Temporal lobe (tissue), 2 donors: ENCODE data around the gene HELZ. TPM values are rescaled to one million over a fixed set of nuclear protein-coding genes. Genes with fewer than 3 reads are reported as not detected.

ENCODE experiments used
- small RNA-seq: library from RNA; depleted of rRNA; stranded (forward); fragments of <200 nt; gene quantifications from one replicate; pipeline ENCODE3, GENCODE V24; 2014; ENCODE audit warnings: low replicate concordance
- total RNA-seq: library from RNA; depleted of rRNA; stranded (reverse); fragments of >200 nt; gene quantifications from one replicate; pipeline ENCODE4 v1.2.3, GENCODE V29; 2014

HELZ gene
- total RNA-seq, 1 donor from 2014 or later = 60.2 TPM

Small RNAs within 50 kb of the gene (small RNA-seq; reads per million reads assigned to genes)
- gene AC007448.1 (not detected), gene RF00393 (not detected), gene RNA5SP447 (not detected)

Other genes starting within 250 kb of the HELZ start
- 0.25 TPM for gene CACNG1, start 200.6 kb downstream of the HELZ start, total RNA-seq
- gene PSMD12, start 121.4 kb upstream of the HELZ start, total RNA-seq = 34.9 TPM
- 75.5 TPM for gene PITPNC1, start 132.1 kb upstream of the HELZ start, total RNA-seq